GM06990 (cell line): ENCODE results near the gene CDC37.
A peak's percentile ranks its signal among the peaks of the same experiment; 100 is the strongest.

Experiments
- DNase-seq: peaks from one replicate; pipeline ENCODE4 v3.0.0-alpha.2; 2011; ENCODE audit not compliant: insufficient read length; ENCODE audit errors: extremely low read depth
- H3K27me3 ChIP-seq: replicated peaks from 2 replicates; pipeline ENCODE4 v1.6.0; 2011; ENCODE audit warnings: low read length; ENCODE audit not compliant: control insufficient read depth, insufficient read depth
- H3K36me3 ChIP-seq: 2 replicates; pipeline ENCODE4 v1.5.1; 2011; ENCODE audit warnings: low read length; ENCODE audit not compliant: control insufficient read depth, insufficient read depth
- H3K4me3 ChIP-seq: replicated peaks from 2 replicates; pipeline ENCODE4 v1.5.1; 2011; ENCODE audit warnings: low read depth, mild to moderate bottlenecking, control low read depth, low read length
- CTCF ChIP-seq: IDR thresholded peaks from 2 replicates; pipeline ENCODE4 v1.5.1; 2011; ENCODE audit warnings: low read length, control low read depth, mild to moderate bottlenecking, inconsistent platforms; ENCODE audit not compliant: insufficient read depth, poor library complexity, severe bottlenecking

The CDC37 gene

DNA sequence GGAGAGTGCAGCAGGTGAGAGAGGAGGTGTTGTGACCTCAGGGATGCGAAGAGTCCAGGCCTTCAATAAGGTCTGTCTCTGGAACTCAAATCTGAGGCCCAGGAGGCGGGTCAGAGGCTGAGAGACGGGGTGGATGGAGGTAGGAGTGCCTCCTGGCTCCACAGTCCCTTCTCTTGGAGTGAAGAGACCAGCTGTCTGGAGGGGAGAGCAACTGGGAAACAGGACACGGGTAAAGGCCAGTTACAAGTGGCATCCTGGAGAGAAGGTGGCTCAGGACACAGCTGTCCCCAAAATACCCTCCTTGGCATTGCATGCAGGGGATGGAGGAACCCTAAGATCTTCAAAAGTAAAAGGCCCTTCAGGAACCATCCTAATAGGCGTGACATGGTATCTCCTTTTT lies 36.2 kb upstream of the CDC37 start:
- no peak for TF ChIP-seq CTCF
- no peak overlapping the region for H3K4me3 ChIP-seq
- no peaks in the 10 kb centered on the region for H3K36me3 ChIP-seq
- DNase-seq = no peak
- no peaks in the 10 kb centered on the region for H3K27me3 ChIP-seq

- H3K36me3 ChIP-seq = no peaks in the 10 kb centered on the region
- no peak for TF ChIP-seq CTCF
- no peak for DNase-seq
- H3K4me3 ChIP-seq = no peak overlapping the region
- H3K27me3 ChIP-seq = no peaks in the 10 kb centered on the region
These were observed 29.8 kb upstream of the CDC37 start for GRCh38 chr19:10433131-10433536.

DNA sequence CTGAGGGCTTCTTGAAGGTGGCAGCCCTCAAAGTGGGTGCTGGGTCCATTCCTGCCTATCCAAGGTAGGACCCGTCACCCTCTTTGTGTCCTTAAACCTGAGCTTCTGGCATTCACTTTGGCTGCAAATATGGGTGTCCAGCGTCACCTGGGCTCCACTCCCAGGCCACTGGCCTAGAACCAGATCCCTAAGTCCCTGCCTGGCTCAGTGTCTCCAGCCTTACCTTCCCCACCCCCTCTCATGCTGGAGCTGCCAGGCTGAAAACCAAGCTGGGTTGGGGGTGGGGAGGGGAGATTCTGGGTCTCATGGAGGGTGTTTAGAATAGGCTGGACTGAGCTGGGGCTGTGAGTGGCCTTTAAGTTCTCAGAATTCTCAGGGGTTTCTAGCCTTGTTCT lies 29.4 kb upstream of the CDC37 start:
- no peaks in the 10 kb centered on the region for H3K36me3 ChIP-seq
- peak overlapping the region; percentile 65; the same call in 1 of the 2 replicates for H3K4me3 ChIP-seq
- no peak for DNase-seq
- no peaks in the 10 kb centered on the region for H3K27me3 ChIP-seq
- TF ChIP-seq CTCF = no peak

GRCh38 chr19:10431943-10432735 lies 28.8 kb upstream of the CDC37 start:
- no peak for TF ChIP-seq CTCF
- H3K36me3 ChIP-seq = no peaks in the 10 kb centered on the region
- H3K27me3 ChIP-seq = no peaks in the 10 kb centered on the region
- DNase-seq = peak; percentile 80
- peak overlapping the region; percentile 65 for H3K4me3 ChIP-seq

- Histone ChIP-seq H3K36me3 (no peaks in the 10 kb centered on the region), H3K4me3 (peak overlapping the region; percentile 65), H3K27me3 (no peaks in the 10 kb centered on the region)
- peak; percentile 73 for DNase-seq
- no peak for TF ChIP-seq CTCF
These were observed 28.1 kb upstream of the CDC37 start for GRCh38 chr19:10431254-10431942.
